HepG2 (cell line): ENCODE data around the gene SLC11A1. TPM values are rescaled to one million over a fixed set of nuclear protein-coding genes. Genes with fewer than 3 reads are reported as not detected.

Experiments used
- ARNT2 ChIP-seq: sonication (generic); formaldehyde crosslinking; IDR thresholded peaks from 2 replicates; pipeline ENCODE4 v1.8.0; 2022; ENCODE audit warnings: mild to moderate bottlenecking, low read depth, missing genetic modification reagents, moderate library complexity
- CCAR2 ChIP-seq: fragments of 200-400 bp; formaldehyde crosslinking; optimal IDR thresholded peaks from 2 replicates; pipeline ENCODE3; 2018; ENCODE audit warnings: low read depth, mild to moderate bottlenecking, low read length, moderate library complexity
- GATAD2A ChIP-seq: IDR thresholded peaks from 2 replicates; pipeline ENCODE4 v1.6.1; 2016
- HOXA3 ChIP-seq: sonication (generic); formaldehyde crosslinking; IDR thresholded peaks from 2 replicates; pipeline ENCODE4 v1.5.0; 2020; ENCODE audit warnings: missing genetic modification reagents
- NAIF1 ChIP-seq: sonication (generic); formaldehyde crosslinking; IDR thresholded peaks from 2 replicates; pipeline ENCODE4 v1.5.0; 2020; ENCODE audit warnings: mild to moderate bottlenecking, missing genetic modification reagents, borderline replicate concordance
- RELA ChIP-seq: sonication (generic); formaldehyde crosslinking; IDR thresholded peaks from 2 replicates; pipeline ENCODE4 v1.4.0; 2020; ENCODE audit warnings: missing genetic modification reagents
- SOX6 ChIP-seq, 2 experiments: fragments of 450-650 bp in 1 of 2; sonication (generic) in 1 of 2; formaldehyde crosslinking in 1 of 2; IDR thresholded peaks; 2 replicates each; pipeline versions ENCODE4 v1.4.0 to v1.6.1; 2017 to 2020; ENCODE audit warnings: antibody characterized with exemption in 1 of 2, mild to moderate bottlenecking in 1 of 2, missing genetic modification reagents in 1 of 2
- TFDP2 ChIP-seq: sonication (generic); formaldehyde crosslinking; IDR thresholded peaks from 2 replicates; pipeline ENCODE4 v1.4.0; 2020; ENCODE audit warnings: missing genetic modification reagents
- THAP8 ChIP-seq: sonication (generic); formaldehyde crosslinking; IDR thresholded peaks from 2 replicates; pipeline ENCODE4 v1.5.1; 2020; ENCODE audit warnings: missing genetic modification reagents, mild to moderate bottlenecking, borderline replicate concordance
- TOE1 ChIP-seq: sonication (generic); formaldehyde crosslinking; IDR thresholded peaks from 2 replicates; pipeline ENCODE4 v1.4.0; 2020; ENCODE audit warnings: mild to moderate bottlenecking, missing genetic modification reagents
- TOPORS ChIP-seq: sonication (generic); formaldehyde crosslinking; IDR thresholded peaks from 2 replicates; pipeline ENCODE4 v1.8.0; 2023; ENCODE audit warnings: mild to moderate bottlenecking, missing genetic modification reagents
- UBTF ChIP-seq: sonication (generic); formaldehyde crosslinking; IDR thresholded peaks from 2 replicates; pipeline ENCODE4 v1.4.0; 2020; ENCODE audit warnings: mild to moderate bottlenecking, missing genetic modification reagents
- ZNF124 ChIP-seq: sonication (generic); formaldehyde crosslinking; IDR thresholded peaks from 2 replicates; pipeline ENCODE4 v1.4.0; 2020; ENCODE audit warnings: missing genetic modification reagents
- ZNF180 ChIP-seq: sonication (generic); formaldehyde crosslinking; IDR thresholded peaks from 2 replicates; pipeline ENCODE4 v1.4.0; 2020; ENCODE audit warnings: low read depth, missing genetic modification reagents, borderline replicate concordance
- ZNF296 ChIP-seq: sonication (generic); formaldehyde crosslinking; conservative IDR thresholded peaks from 2 replicates; pipeline ENCODE4 v1.5.0; 2020; ENCODE audit warnings: mild to moderate bottlenecking, missing genetic modification reagents
- ZNF512B ChIP-seq: sonication (generic); formaldehyde crosslinking; IDR thresholded peaks from 2 replicates; pipeline ENCODE4 v1.5.1; 2020; ENCODE audit warnings: missing genetic modification reagents, mild to moderate bottlenecking, borderline replicate concordance
- ZNF772 ChIP-seq: sonication (generic); formaldehyde crosslinking; IDR thresholded peaks from 2 replicates; pipeline ENCODE4 v1.5.0; 2020; ENCODE audit warnings: mild to moderate bottlenecking, missing genetic modification reagents
- ZSCAN29 ChIP-seq: sonication (generic); formaldehyde crosslinking; conservative IDR thresholded peaks from 2 replicates; pipeline ENCODE4 v1.4.0; 2020; ENCODE audit warnings: mild to moderate bottlenecking, missing genetic modification reagents
- polyA plus RNA-seq, 8 experiments: library from polyadenylated mRNA; depleted of rRNA in 3 of 8; stranded (reverse) in 7 of 8; unstranded in 1 of 8; fragments of >200 nt; fragmentation: Illumina TruSeq in 4 of 8; extraction: Trizol in 4 of 8; gene quantifications; 2 replicates each; pipeline versions ENCODE4 v1.2.1 to v1.2.3, GENCODE V29; 2011 to 2016; ENCODE audit warnings: low read depth in 4 of 8, missing spikeins in 1 of 8, mixed read lengths in 1 of 8; ENCODE audit not compliant: insufficient read depth in 1 of 8
- total RNA-seq, 5 experiments: library from RNA; depleted of rRNA; stranded (reverse); fragments of >200 nt; fragmentation: Illumina TruSeq; extraction: Trizol; gene quantifications; 2 replicates each; pipeline ENCODE4 v1.2.3, GENCODE V29; 2016; ENCODE audit warnings: low read depth in 1 of 5
- TF ChIP-seq, protein P1 (sequence below): sonication (generic); formaldehyde crosslinking; IDR thresholded peaks from 2 replicates; pipeline ENCODE4 v1.4.0; 2020; ENCODE audit warnings: missing genetic modification reagents
- TF ChIP-seq, protein P2 (sequence below): IDR thresholded peaks from 2 replicates; pipeline ENCODE4 v1.6.1; 2016

The SLC11A1 gene
- total and polyA plus RNA-seq, 2 of the 13 experiments (the other 11 are each of a cell fraction or from before 2014, with no cell fraction given) = 0.33 to 2.3 TPM

DNA sequence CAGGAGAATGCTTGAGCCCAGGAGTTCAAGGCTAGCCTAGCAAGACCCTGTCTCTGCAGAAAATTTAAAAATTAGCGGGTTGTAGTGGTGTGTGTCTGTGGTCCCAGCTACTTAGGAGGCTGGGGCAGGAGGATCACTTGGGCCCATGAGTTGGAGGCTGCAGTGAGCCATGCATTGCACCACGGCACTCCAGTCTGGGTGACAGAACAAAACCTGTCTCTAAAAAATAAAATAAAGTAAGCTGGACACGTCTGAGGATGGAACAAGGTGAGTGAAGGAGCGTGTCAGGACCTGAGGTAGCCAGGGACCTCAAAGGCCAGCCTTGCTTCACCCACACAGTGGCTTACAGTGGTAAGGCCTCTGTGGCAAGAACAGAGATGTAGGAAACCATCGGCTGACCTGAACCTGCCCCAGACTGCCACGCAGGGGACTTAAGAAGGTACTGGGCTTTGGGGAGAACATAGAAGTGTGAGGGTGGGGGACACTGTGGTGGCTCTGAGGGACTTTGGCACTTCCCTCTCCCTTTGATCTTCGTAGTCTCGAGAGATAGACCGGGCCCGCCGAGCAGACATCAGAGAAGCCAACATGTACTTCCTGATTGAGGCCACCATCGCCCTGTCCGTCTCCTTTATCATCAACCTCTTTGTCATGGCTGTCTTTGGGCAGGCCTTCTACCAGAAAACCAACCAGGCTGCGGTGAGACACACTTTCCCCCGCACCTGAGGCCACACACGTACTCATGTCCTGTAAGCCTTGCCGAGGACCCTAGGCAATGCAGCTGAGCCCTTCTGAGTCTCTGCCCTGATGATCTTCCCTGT lies 7.5 kb downstream of the SLC11A1 start (continued):
- TF ChIP-seq TFDP2 (0 out of 2 replicates have a peak, but pooled peaks have one; percentile 13), CCAR2 (no peak), TOPORS (CRISPR knock-in tag) (no peak), GATAD2A (CRISPR knock-in tag) (peak; percentile 68), THAP8 (CRISPR knock-in tag) (no peak), SOX6 (IDR thresholded peaks at IDR 0.05) (no peak), SOX6 (CRISPR knock-in tag; IDR thresholded peaks at IDR 0.05) (peak; percentile 41), RELA (no peak), UBTF (CRISPR knock-in tag) (no peak), ZSCAN29 (CRISPR knock-in tag) (no peak), TOE1 (no peak), ZNF124 (no peak), ZNF512B (0 out of 2 replicates have a peak, but pooled peaks have one; percentile 29), ZNF296 (no peak; the same call in 1 of the 2 replicates), ARNT2 (CRISPR knock-in tag) (no peak), ZNF772 (CRISPR knock-in tag) (peak; percentile 46; the same call in 1 of the 2 replicates), ZNF180 (CRISPR knock-in tag) (no peak), NAIF1 (CRISPR knock-in tag) (no peak), HOXA3 (CRISPR knock-in tag) (peak; percentile 67; the same call in 1 of the 2 replicates)
- TF ChIP-seq, protein P1, sequence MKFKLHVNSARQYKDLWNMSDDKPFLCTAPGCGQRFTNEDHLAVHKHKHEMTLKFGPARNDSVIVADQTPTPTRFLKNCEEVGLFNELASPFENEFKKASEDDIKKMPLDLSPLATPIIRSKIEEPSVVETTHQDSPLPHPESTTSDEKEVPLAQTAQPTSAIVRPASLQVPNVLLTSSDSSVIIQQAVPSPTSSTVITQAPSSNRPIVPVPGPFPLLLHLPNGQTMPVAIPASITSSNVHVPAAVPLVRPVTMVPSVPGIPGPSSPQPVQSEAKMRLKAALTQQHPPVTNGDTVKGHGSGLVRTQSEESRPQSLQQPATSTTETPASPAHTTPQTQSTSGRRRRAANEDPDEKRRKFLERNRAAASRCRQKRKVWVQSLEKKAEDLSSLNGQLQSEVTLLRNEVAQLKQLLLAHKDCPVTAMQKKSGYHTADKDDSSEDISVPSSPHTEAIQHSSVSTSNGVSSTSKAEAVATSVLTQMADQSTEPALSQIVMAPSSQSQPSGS (CRISPR knock-in tag) = no peak
- TF ChIP-seq, protein P2, sequence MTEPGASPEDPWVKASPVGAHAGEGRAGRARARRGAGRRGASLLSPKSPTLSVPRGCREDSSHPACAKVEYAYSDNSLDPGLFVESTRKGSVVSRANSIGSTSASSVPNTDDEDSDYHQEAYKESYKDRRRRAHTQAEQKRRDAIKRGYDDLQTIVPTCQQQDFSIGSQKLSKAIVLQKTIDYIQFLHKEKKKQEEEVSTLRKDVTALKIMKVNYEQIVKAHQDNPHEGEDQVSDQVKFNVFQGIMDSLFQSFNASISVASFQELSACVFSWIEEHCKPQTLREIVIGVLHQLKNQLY = no peak; the same call in 1 of the 2 replicates
